CD14-positive monocyte (primary cell): ENCODE measurements around the gene MYH16. TPM values are rescaled to one million over a fixed set of nuclear protein-coding genes. Genes with fewer than 3 reads are reported as not detected.

Source experiments
- DNase-seq, 3 donors: peaks; one replicate each; pipeline ENCODE4 v3.0.0-alpha.2; 2011 to 2022
- H2AFZ ChIP-seq: 2 replicates; pipeline ENCODE4 v1.6.0; 2012; ENCODE audit warnings: mild to moderate bottlenecking, low read depth, low read length, inconsistent platforms; ENCODE audit not compliant: insufficient read depth, poor library complexity, severe bottlenecking
- H3K27ac ChIP-seq, 2 donors: 1 replicate in 1 of 2; 2 replicates in 1 of 2; pipeline ENCODE4 v1.5.1; 2012 to 2013; ENCODE audit warnings: low read length in 2 of 2, control low read depth in 1 of 2, inconsistent platforms in 1 of 2, low read depth in 1 of 2, mild to moderate bottlenecking in 1 of 2
- H3K27me3 ChIP-seq, 2 donors: one replicate each; pipeline versions ENCODE4 v1.6.0 to v1.6.1; 2011 to 2013; ENCODE audit warnings: low read length in 2 of 2; ENCODE audit not compliant: control insufficient read depth in 2 of 2, insufficient read depth in 2 of 2
- H3K36me3 ChIP-seq, 2 donors: replicated peaks in 1 of 2; 1 replicate in 1 of 2; 2 replicates in 1 of 2; pipeline versions ENCODE4 v1.5.1 to v1.6.1; 2012 to 2013; ENCODE audit warnings: low read length in 2 of 2, control low read depth in 1 of 2, inconsistent platforms in 1 of 2, mild to moderate bottlenecking in 1 of 2; ENCODE audit not compliant: insufficient read depth in 2 of 2, control insufficient read depth in 1 of 2
- H3K4me1 ChIP-seq, 2 donors: 1 replicate in 1 of 2; 2 replicates in 1 of 2; pipeline versions ENCODE4 v1.5.1 to v1.6.1; 2012 to 2013; ENCODE audit warnings: low read length in 2 of 2, control low read depth in 1 of 2, inconsistent platforms in 1 of 2, mild to moderate bottlenecking in 1 of 2, moderate library complexity in 1 of 2; ENCODE audit not compliant: insufficient read depth in 2 of 2, control insufficient read depth in 1 of 2
- H3K4me2 ChIP-seq: replicated peaks from 2 replicates; pipeline ENCODE3; 2012; ENCODE audit warnings: low read length, moderate library complexity, mild to moderate bottlenecking; ENCODE audit not compliant: poor library complexity, severe bottlenecking; ENCODE audit errors: extremely low read depth
- H3K4me3 ChIP-seq, 3 experiments: fragments of 200-600 bp in 1 of 3; sonication (generic) in 1 of 3; replicated peaks in 1 of 3; 1 replicate in 2 of 3; 2 replicates in 1 of 3; pipeline ENCODE4 v1.5.1; 2011 to 2013; ENCODE audit warnings: low read length in 3 of 3, mild to moderate bottlenecking in 3 of 3, control low read depth in 2 of 3, low read depth in 2 of 3, inconsistent platforms in 1 of 3, moderate library complexity in 1 of 3
- H3K79me2 ChIP-seq: 2 replicates; pipeline ENCODE4 v1.6.0; 2012; ENCODE audit warnings: mild to moderate bottlenecking, control low read depth, inconsistent platforms, low read length, moderate library complexity; ENCODE audit not compliant: insufficient read depth
- H3K9ac ChIP-seq: 2 replicates; pipeline ENCODE4 v1.6.0; 2017; ENCODE audit warnings: low read length, mild to moderate bottlenecking; ENCODE audit not compliant: insufficient read depth, poor library complexity, severe bottlenecking
- H3K9me3 ChIP-seq, 2 donors: replicated peaks in 1 of 2; 1 replicate in 1 of 2; 2 replicates in 1 of 2; pipeline versions ENCODE4 v1.5.1 to v1.6.1; 2012 to 2013; ENCODE audit warnings: low read length in 2 of 2, control low read depth in 1 of 2; ENCODE audit not compliant: control insufficient read depth in 1 of 2, insufficient read depth in 1 of 2
- H4K20me1 ChIP-seq: 2 replicates; pipeline ENCODE4 v1.6.0; 2012; ENCODE audit warnings: mild to moderate bottlenecking, low read length, control low read depth, moderate library complexity; ENCODE audit not compliant: insufficient read depth
- H3K27ac Mint-ChIP-seq, 7 donors: one replicate each; pipeline ENCODE4 v1.8.0; 2020; ENCODE audit warnings: mild to moderate bottlenecking in 7 of 7, mixed read lengths in 7 of 7, moderate library complexity in 6 of 7, inconsistent platforms in 2 of 7
- H3K27me3 Mint-ChIP-seq, 3 donors: one replicate each; pipeline ENCODE4 v1.8.0; 2021 to 2022; ENCODE audit warnings: low read depth in 3 of 3, mild to moderate bottlenecking in 3 of 3, mixed read lengths in 3 of 3, moderate library complexity in 3 of 3, inconsistent platforms in 1 of 3
- H3K36me3 Mint-ChIP-seq, 2 donors: one replicate each; pipeline ENCODE4 v1.8.0; 2020; ENCODE audit warnings: mixed read lengths in 2 of 2, inconsistent platforms in 1 of 2, mild to moderate bottlenecking in 1 of 2
- H3K4me1 Mint-ChIP-seq: one replicate; pipeline ENCODE4 v1.8.0; 2020; ENCODE audit warnings: mild to moderate bottlenecking, mixed read lengths
- H3K4me3 Mint-ChIP-seq, 2 donors: one replicate each; pipeline ENCODE4 v1.8.0; 2020; ENCODE audit warnings: mild to moderate bottlenecking in 2 of 2, mixed read lengths in 2 of 2, moderate library complexity in 1 of 2
- H3K9me3 Mint-ChIP-seq, 7 donors: one replicate each; pipeline ENCODE4 v1.8.0; 2020 to 2022; ENCODE audit warnings: mixed read lengths in 7 of 7, mild to moderate bottlenecking in 6 of 7, moderate library complexity in 6 of 7, inconsistent platforms in 2 of 7
- WGBS: methylation state at CpG from one replicate; pipeline ENCODE4 v1.1.5; 2013; ENCODE audit warnings: missing lambda C conversion rate; ENCODE audit not compliant: insufficient coverage; 5-methylcytosine and 5-hydroxymethylcytosine counted together
- intact Hi-C, 2 donors: fragments of 100-400 bp; cut with micrococcal nuclease; formaldehyde crosslinking; loops; one replicate each; pipeline versions ENCODE4 v1.15.0 to v1.15.1; 2023
- polyA plus RNA-seq, 3 donors: library from polyadenylated mRNA; depleted of rRNA in 1 of 3; unstranded in 2 of 3; stranded (reverse) in 1 of 3; fragments of 300-500 nt in 2 of 3; fragments of >200 nt in 1 of 3; fragmentation: Illumina TruSeq in 2 of 3; gene quantifications; 1 replicate in 2 of 3; 2 replicates in 1 of 3; pipeline ENCODE4 v1.2.3, GENCODE V29; 2012 to 2021
- TF ChIP-seq, protein P1 (sequence below): fragments of 200-600 bp; IDR thresholded peaks from one replicate; pipeline ENCODE4 v1.8.0; 2022; ENCODE audit warnings: antibody characterized with exemption, mild to moderate bottlenecking

MYH16 gene
- polyA plus RNA-seq, 3 donors: not detected

DNA sequence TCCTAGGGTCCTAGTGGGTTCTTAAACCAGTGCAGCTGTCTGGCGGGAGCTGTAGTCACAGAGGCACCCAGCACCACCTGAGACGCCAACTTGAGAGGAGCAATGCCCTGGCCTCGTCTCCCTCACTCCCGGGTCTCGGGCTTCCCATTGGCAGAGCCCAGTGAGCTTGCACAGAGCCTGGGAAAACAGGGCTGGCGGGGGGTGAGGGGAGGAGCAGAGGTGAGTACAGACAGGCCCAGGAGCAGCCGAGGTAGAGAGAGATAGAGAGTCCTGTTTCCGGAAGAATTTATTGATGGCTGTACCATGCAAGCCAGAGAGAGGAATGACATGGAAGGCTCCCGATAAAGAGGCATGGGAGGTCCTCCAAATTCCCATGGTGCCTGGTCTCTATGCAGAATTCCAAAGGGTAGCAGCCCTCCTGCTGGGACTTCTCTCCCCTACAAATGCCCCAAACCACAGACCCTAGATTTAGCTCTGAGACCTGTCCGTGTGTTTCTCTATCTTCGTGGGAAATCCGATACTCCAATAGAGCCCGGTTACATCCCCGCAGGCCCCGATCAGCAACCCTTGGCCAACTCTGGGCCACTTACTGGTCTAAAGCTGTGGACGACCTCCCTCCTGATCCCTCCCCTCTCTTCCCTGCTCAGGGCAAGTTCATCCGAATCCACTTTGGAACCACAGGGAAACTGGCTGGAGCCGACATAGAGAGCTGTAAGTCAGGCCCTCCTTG, 20.3 kb upstream of the MYH16 start:
- H3K27ac ChIP-seq: no peak overlapping the region
- no peak overlapping the region for H3K9ac ChIP-seq
- Mint-ChIP-seq H3K4me1 (peaks cover 21% of the 10 kb centered on the region), H3K4me3 (no peak overlapping the region), H3K27ac (peak overlapping the region in 2 of 7 donors; percentile 24 to 25), H3K9me3 (peaks cover 0 to 2% (median 0%) of the 10 kb centered on the region in 7 donors), H3K36me3 (no peaks in the 10 kb centered on the region), H3K27me3 (peaks cover 3 to 8% (median 6%) of the 10 kb centered on the region in 3 donors)
- no peak overlapping the region for H3K4me3 ChIP-seq
- no peak overlapping the region for H3K4me2 ChIP-seq
- H4K20me1 ChIP-seq: no peaks in the 10 kb centered on the region
- H3K36me3 ChIP-seq: no peaks in the 10 kb centered on the region
- DNase-seq: no peak
- H3K79me2 ChIP-seq: no peaks in the 10 kb centered on the region
- no peaks in the 10 kb centered on the region for H3K9me3 ChIP-seq
- peaks cover 17 to 25% of the 10 kb centered on the region in 2 donors for H3K4me1 ChIP-seq
- H3K27me3 ChIP-seq: no peaks in the 10 kb centered on the region
- WGBS: 85% methylated on average over 18 of the region's 18 CpGs
- TF ChIP-seq, protein P1, sequence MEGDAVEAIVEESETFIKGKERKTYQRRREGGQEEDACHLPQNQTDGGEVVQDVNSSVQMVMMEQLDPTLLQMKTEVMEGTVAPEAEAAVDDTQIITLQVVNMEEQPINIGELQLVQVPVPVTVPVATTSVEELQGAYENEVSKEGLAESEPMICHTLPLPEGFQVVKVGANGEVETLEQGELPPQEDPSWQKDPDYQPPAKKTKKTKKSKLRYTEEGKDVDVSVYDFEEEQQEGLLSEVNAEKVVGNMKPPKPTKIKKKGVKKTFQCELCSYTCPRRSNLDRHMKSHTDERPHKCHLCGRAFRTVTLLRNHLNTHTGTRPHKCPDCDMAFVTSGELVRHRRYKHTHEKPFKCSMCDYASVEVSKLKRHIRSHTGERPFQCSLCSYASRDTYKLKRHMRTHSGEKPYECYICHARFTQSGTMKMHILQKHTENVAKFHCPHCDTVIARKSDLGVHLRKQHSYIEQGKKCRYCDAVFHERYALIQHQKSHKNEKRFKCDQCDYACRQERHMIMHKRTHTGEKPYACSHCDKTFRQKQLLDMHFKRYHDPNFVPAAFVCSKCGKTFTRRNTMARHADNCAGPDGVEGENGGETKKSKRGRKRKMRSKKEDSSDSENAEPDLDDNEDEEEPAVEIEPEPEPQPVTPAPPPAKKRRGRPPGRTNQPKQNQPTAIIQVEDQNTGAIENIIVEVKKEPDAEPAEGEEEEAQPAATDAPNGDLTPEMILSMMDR: no peak
- intact Hi-C loops: no loop called here
- no peak overlapping the region for H2AFZ ChIP-seq

DNA sequence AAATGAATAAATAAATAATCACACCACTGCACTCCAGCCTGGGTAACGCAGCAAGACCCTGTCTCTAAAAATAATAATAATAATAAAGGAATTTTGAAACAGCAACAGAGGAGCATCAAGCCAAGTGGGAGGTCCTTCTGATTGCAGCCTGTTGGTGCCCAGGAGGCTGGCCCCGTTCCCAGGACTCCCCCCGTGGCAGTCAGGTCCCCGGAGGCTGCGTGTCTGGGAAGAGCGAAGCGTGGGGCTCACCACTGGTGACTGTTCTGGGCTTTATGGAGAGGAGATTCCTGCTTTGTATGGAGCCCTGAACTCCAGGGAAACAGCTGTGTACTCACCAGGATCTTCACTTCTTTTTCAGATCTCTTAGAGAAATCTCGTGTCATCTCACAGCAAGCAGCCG, 19.3 kb upstream of the MYH16 start:
- no peaks in the 10 kb centered on the region for H3K36me3 Mint-ChIP-seq
- H3K27ac ChIP-seq: no peak overlapping the region
- TF ChIP-seq, protein P1: no peak
- H3K4me3 Mint-ChIP-seq: no peak overlapping the region
- H3K27me3 ChIP-seq: no peaks in the 10 kb centered on the region
- H3K36me3 ChIP-seq: no peaks in the 10 kb centered on the region
- WGBS: 84% methylated on average over 7 of the region's 9 CpGs
- H3K27ac Mint-ChIP-seq: no peak overlapping the region
- H4K20me1 ChIP-seq: no peaks in the 10 kb centered on the region
- H3K79me2 ChIP-seq: no peaks in the 10 kb centered on the region
- peaks cover 0 to 2% (median 0%) of the 10 kb centered on the region in 7 donors for H3K9me3 Mint-ChIP-seq
- H2AFZ ChIP-seq: no peak overlapping the region
- no peaks in the 10 kb centered on the region for H3K9me3 ChIP-seq
- H3K9ac ChIP-seq: no peak overlapping the region
- no peak overlapping the region for H3K4me3 ChIP-seq
- peaks cover 3 to 8% (median 6%) of the 10 kb centered on the region in 3 donors for H3K27me3 Mint-ChIP-seq
- peaks cover 6 to 15% of the 10 kb centered on the region in 2 donors for H3K4me1 ChIP-seq
- DNase-seq: no peak
- H3K4me2 ChIP-seq: no peak overlapping the region
- peaks cover 13% of the 10 kb centered on the region for H3K4me1 Mint-ChIP-seq
- intact Hi-C loops: no loop called here
